ENCODE measurements around the gene SLAMF6. TPM values are rescaled to one million over a fixed set of nuclear protein-coding genes. Genes with fewer than 3 reads are reported as not detected.

SLAMF6 gene
- total and polyA plus RNA-seq, 5 donors from 2014 or later, result 60.0 to 163 (median 127) TPM

DNA sequence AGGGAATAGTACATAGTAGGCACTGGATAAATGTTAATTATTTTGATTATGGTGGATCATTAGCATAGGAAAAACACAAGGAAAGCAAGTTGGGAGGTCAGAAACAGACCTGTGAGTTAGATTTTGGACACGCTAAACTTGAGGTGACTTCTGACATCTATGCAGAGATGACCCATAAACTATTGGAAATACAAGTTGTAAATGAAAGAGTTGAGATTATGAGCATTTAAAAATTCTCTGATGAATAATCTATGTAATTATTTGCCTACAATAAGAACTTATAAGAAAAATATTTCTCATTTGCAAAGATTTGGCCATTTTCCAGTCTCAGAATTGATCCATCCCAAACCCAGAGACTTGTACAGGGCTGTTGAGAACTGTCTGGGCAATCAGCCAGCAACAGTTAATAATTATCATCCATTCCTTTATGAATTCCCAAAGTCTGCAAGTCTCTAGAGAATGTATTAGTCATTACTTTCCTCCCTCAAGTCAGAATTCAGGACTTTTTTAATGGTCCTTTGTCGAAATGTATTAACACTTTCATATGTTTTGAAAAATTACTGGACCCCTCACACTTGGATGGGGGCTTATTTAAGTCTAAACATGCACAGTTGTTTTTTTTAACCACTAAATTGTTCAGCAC, 19.4 kb upstream of the SLAMF6 start:
- Histone ChIP-seq H3K4me1 (ENCODE audit: control insufficient read depth, insufficient read depth, low read length, poor library complexity, severe bottlenecking) (peaks cover 33% of the 10 kb centered on the region), H3K27ac (ENCODE audit: insufficient read depth, low read length, poor library complexity, severe bottlenecking) (no peak overlapping the region), H3K36me3 (ENCODE audit: control insufficient read depth, insufficient read depth, low read length) (peaks cover 14% of the 10 kb centered on the region), H3K4me3 (ENCODE audit: low read depth, low read length) (no peak overlapping the region), H3K27me3 (ENCODE audit: control insufficient read depth, insufficient read depth, low read length) (no peaks in the 10 kb centered on the region), H3K9me3 (ENCODE audit: control insufficient read depth in 2 of 2, low read length in 2 of 2) (no peaks in the 10 kb centered on the region)
- DNase-seq (no peak), ATAC-seq (ENCODE audit: low read depth in 2 of 2) (no peak)
- Mint-ChIP-seq H3K9me3 (no peaks in the 10 kb centered on the region), H3K4me1 (peaks cover 35 to 48% (median 44%) of the 10 kb centered on the region in 4 donors), H3K27ac (peak overlapping the region; percentile 74 to 78 (median 77)), H3K27me3 (no peaks in the 10 kb centered on the region), H3K4me3 (no peak overlapping the region), H3K36me3 (peaks cover 8% of the 10 kb centered on the region)

DNA sequence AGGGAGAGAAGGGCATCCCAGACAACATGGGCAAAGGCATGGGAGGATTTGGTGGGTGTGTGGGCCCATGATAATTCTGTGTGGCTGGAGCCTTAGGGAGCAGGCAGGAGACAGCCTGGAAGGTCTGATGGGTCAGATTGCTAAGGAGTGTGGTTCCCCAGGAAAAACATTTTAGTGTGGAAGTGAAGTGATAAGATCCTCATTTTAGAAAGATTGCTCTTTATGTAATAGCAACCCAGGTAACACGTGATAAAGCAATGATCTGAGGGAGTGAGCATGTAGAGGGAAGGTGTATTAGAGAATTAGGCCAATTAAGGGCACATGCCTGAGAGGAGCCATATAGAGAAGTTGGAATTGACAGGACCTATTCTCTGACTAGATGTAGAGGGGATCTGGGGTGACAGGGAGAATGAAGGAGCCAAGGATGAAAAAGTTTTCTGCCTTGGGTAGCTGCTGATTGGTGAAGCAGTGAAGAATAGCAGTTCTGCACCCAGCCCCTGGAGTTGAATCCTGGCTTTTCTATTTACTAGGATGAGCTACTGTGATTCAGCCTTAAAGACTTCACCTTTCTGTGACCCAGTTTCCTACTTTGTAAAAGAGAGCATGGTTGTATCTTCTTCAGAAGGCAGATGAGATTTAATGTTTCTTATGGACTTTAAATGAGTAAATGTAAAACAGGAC, 18.7 kb upstream of the SLAMF6 start:
- ATAC-seq (ENCODE audit: low read depth in 2 of 2) (no peak), DNase-seq (no peak)
- H3K27ac Mint-ChIP-seq, result peak overlapping the region; percentile 74 to 92 (median 78)
- H3K4me3 Mint-ChIP-seq, result peak overlapping the region in 1 of 4 donors; percentile 14
- Histone ChIP-seq H3K27ac (ENCODE audit: insufficient read depth, low read length, poor library complexity, severe bottlenecking) (peak overlapping the region; percentile 69), H3K9me3 (ENCODE audit: control insufficient read depth in 2 of 2, low read length in 2 of 2) (no peaks in the 10 kb centered on the region), H3K36me3 (ENCODE audit: control insufficient read depth, insufficient read depth, low read length) (peaks cover 8% of the 10 kb centered on the region), H3K4me3 (ENCODE audit: low read depth, low read length) (peak overlapping the region; percentile 13), H3K27me3 (ENCODE audit: control insufficient read depth, insufficient read depth, low read length) (no peaks in the 10 kb centered on the region), H3K4me1 (ENCODE audit: control insufficient read depth, insufficient read depth, low read length, poor library complexity, severe bottlenecking) (peaks cover 33% of the 10 kb centered on the region)
- no peaks in the 10 kb centered on the region for H3K27me3 Mint-ChIP-seq
- peaks cover 34 to 48% (median 44%) of the 10 kb centered on the region in 4 donors for H3K4me1 Mint-ChIP-seq
- H3K9me3 Mint-ChIP-seq, result peaks cover 0 to 5% (median 0%) of the 10 kb centered on the region in 7 donors
- H3K36me3 Mint-ChIP-seq, result peaks cover 8% of the 10 kb centered on the region

DNA sequence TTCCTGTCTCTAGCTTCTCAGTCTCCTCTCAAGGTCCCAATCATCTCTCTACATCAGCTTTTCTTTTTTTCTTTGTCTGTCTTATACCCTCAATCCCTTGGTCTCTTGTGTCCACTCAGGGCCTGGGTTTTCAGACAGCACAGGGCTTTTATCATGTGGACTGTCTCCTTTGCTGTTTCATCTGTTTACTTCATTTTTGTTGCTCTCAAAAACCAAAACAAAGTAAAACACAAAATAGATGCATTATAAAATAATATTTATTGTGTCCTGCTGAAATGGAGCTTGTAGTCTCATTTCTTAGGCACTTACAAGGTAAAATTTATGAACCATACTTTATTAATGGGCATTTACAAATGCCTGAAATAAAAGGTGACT, 17.8 kb upstream of the SLAMF6 start:
- H3K9me3 ChIP-seq (ENCODE audit: control insufficient read depth in 2 of 2, low read length in 2 of 2), result peaks cover 0 to 3% of the 10 kb centered on the region in 2 experiments
- peaks cover 33% of the 10 kb centered on the region for H3K4me1 ChIP-seq (ENCODE audit: control insufficient read depth, insufficient read depth, low read length, poor library complexity, severe bottlenecking)
- no peaks in the 10 kb centered on the region for H3K36me3 ChIP-seq (ENCODE audit: control insufficient read depth, insufficient read depth, low read length)
- peak overlapping the region; percentile 67 for H3K4me3 ChIP-seq (ENCODE audit: low read depth, low read length)
- no peaks in the 10 kb centered on the region for H3K27me3 ChIP-seq (ENCODE audit: control insufficient read depth, insufficient read depth, low read length)
- H3K27ac ChIP-seq (ENCODE audit: insufficient read depth, low read length, poor library complexity, severe bottlenecking), result peak overlapping the region; percentile 69
- no peaks in the 10 kb centered on the region for H3K27me3 Mint-ChIP-seq
- no peak for ATAC-seq (ENCODE audit: low read depth in 2 of 2)
- DNase-seq, result no peak
- peaks cover 8% of the 10 kb centered on the region for H3K36me3 Mint-ChIP-seq
- H3K27ac Mint-ChIP-seq, result peak overlapping the region; percentile 79 to 96 (median 96)
- H3K4me3 Mint-ChIP-seq, result peak overlapping the region; percentile 75 to 88 (median 80)
- peaks cover 30 to 48% (median 43%) of the 10 kb centered on the region in 4 donors for H3K4me1 Mint-ChIP-seq
- H3K9me3 Mint-ChIP-seq, result peaks cover 0 to 14% (median 5%) of the 10 kb centered on the region in 7 donors

DNA sequence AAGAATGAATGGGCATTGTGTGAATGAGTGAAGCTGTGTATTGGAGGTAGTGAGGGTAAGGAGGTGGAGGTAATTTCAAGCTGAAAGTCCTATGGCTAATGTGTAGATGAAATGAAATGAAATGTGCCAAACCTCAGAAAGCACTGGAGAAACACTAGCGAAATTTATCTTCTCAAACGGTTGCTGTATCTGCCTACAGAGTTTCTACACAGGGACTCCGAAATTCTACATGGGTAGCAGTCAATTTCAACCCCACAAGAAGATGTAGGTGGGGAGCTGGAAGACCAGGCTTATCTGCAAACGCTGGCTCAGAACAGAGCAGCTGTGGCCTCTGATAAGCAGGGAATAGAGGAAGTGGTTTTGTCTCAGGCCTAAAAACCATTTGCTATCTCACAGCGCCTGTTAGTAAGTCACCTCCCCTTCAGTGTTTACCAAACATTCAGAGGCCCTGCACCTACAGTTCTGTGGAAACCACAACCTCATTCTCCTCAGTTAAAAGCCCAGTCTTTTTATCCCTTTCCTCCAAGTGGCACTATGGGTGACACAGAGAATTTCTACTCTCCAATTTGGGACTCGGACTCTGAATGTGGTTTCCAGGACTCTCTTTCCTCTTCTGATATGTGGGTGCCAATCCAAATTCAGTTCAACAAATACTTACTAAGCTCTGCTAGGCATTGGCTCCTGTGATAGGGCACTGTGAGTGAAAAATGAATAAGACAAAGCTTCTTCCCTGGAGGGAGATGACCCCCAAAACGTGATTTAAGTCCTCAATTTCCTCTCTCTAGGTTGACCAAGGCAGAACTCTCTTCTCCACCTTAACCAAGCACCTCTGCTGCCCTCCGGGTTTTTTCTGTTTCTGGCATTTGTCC, 17.2 kb upstream of the SLAMF6 start:
- peaks cover 30 to 47% (median 43%) of the 10 kb centered on the region in 4 donors for H3K4me1 Mint-ChIP-seq
- Histone ChIP-seq H3K9me3 (ENCODE audit: control insufficient read depth in 2 of 2, low read length in 2 of 2) (peaks cover 3 to 10% of the 10 kb centered on the region in 2 experiments), H3K4me3 (ENCODE audit: low read depth, low read length) (peak overlapping the region; percentile 67), H3K27ac (ENCODE audit: insufficient read depth, low read length, poor library complexity, severe bottlenecking) (peak overlapping the region; percentile 69), H3K27me3 (ENCODE audit: control insufficient read depth, insufficient read depth, low read length) (no peaks in the 10 kb centered on the region), H3K4me1 (ENCODE audit: control insufficient read depth, insufficient read depth, low read length, poor library complexity, severe bottlenecking) (peaks cover 33% of the 10 kb centered on the region), H3K36me3 (ENCODE audit: control insufficient read depth, insufficient read depth, low read length) (no peaks in the 10 kb centered on the region)
- peak; percentile 93 to 94 for ATAC-seq (ENCODE audit: low read depth in 2 of 2)
- peaks cover 0 to 16% (median 6%) of the 10 kb centered on the region in 7 donors for H3K9me3 Mint-ChIP-seq
- peak overlapping the region; percentile 79 to 96 (median 96) for H3K27ac Mint-ChIP-seq
- no peaks in the 10 kb centered on the region for H3K27me3 Mint-ChIP-seq
- peak overlapping the region; percentile 75 to 88 (median 80) for H3K4me3 Mint-ChIP-seq
- peaks cover 9% of the 10 kb centered on the region for H3K36me3 Mint-ChIP-seq
- DNase-seq, result peak in 2 of 3 donors; percentile 53 to 80

DNA sequence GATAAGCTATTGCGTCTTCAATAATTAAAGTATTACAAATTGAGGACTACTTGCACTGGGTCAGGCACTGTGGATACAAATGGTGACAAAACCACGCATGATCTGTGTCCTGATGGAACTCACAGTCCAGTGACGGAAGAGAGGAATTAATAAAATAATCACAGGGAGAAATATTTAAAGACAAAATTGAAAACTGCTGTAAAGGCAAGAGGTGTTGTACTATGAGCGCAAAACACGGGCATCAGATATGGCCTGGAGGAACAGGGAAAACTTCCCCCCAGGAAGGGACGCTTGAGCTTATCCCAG, 16.6 kb upstream of the SLAMF6 start:
- Histone ChIP-seq H3K4me3 (ENCODE audit: low read depth, low read length) (peak overlapping the region; percentile 67), H3K27me3 (ENCODE audit: control insufficient read depth, insufficient read depth, low read length) (no peaks in the 10 kb centered on the region), H3K4me1 (ENCODE audit: control insufficient read depth, insufficient read depth, low read length, poor library complexity, severe bottlenecking) (peaks cover 33% of the 10 kb centered on the region), H3K9me3 (ENCODE audit: control insufficient read depth in 2 of 2, low read length in 2 of 2) (peaks cover 7 to 16% of the 10 kb centered on the region in 2 experiments), H3K36me3 (ENCODE audit: control insufficient read depth, insufficient read depth, low read length) (no peaks in the 10 kb centered on the region), H3K27ac (ENCODE audit: insufficient read depth, low read length, poor library complexity, severe bottlenecking) (peak overlapping the region; percentile 69)
- Mint-ChIP-seq H3K4me3 (peak overlapping the region in 3 of 4 donors; percentile 76 to 88 (median 85)), H3K27me3 (no peaks in the 10 kb centered on the region), H3K27ac (peak overlapping the region; percentile 79 to 96 (median 96)), H3K9me3 (peaks cover 0 to 20% (median 8%) of the 10 kb centered on the region in 7 donors), H3K36me3 (peaks cover 8% of the 10 kb centered on the region), H3K4me1 (peaks cover 25 to 41% (median 38%) of the 10 kb centered on the region in 4 donors)
- ATAC-seq (ENCODE audit: low read depth in 2 of 2) (no peak), DNase-seq (no peak)

DNA sequence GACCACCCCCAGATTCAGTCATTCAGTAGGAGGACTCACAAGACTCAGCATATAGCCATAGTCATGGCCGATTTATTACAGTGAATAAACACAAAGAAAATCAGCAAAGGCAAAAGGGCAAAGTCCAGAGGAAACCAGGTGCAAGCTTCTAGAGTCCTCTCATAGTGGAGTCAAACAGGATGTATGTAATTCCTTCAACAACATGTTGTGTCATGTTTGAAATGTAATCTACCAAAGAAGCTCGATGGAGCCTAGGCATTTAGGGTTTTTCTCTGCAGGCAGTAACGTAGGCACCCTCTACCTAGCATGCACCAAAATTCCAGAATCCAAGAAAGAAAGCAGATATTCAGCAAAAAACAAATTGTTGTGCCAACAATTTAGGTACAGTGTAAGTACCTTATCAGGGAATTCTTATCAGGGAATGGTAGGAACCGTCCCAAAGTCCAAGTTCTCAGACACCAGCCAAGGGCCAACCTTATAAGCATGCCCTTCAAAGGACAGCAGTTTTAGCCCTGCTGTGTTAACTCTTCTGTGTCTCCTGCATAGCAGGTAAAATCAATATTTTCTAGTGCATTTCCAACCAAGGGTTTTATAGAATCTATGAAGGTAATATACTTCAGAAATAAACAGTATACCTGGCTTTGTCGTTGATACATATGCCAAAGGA, 16.1 kb upstream of the SLAMF6 start:
- peaks cover 11 to 18% of the 10 kb centered on the region in 2 experiments for H3K9me3 ChIP-seq (ENCODE audit: control insufficient read depth in 2 of 2, low read length in 2 of 2)
- ATAC-seq (ENCODE audit: low read depth in 2 of 2) (no peak), DNase-seq (no peak)
- Mint-ChIP-seq H3K4me3 (peak overlapping the region in 2 of 4 donors; percentile 76 to 85), H3K9me3 (peaks cover 0 to 20% (median 8%) of the 10 kb centered on the region in 7 donors), H3K4me1 (peaks cover 22 to 38% (median 37%) of the 10 kb centered on the region in 4 donors), H3K27me3 (no peaks in the 10 kb centered on the region), H3K27ac (peak overlapping the region in 2 of 3 donors; percentile 79 to 96), H3K36me3 (peaks cover 8% of the 10 kb centered on the region)
- H3K4me3 ChIP-seq (ENCODE audit: low read depth, low read length), result peak overlapping the region; percentile 67
- H3K27me3 ChIP-seq (ENCODE audit: control insufficient read depth, insufficient read depth, low read length), result no peaks in the 10 kb centered on the region
- peaks cover 33% of the 10 kb centered on the region for H3K4me1 ChIP-seq (ENCODE audit: control insufficient read depth, insufficient read depth, low read length, poor library complexity, severe bottlenecking)
- H3K27ac ChIP-seq (ENCODE audit: insufficient read depth, low read length, poor library complexity, severe bottlenecking), result peak overlapping the region; percentile 69
- no peaks in the 10 kb centered on the region for H3K36me3 ChIP-seq (ENCODE audit: control insufficient read depth, insufficient read depth, low read length)
